Hepatocyte (in vitro differentiated cells): ENCODE data around the gene POLR2L.

Experiments used
- CTCF ChIP-seq: fragments of 200-600 bp; sonication (generic); IDR thresholded peaks from 2 replicates; pipeline ENCODE4 v1.5.1; 2016; ENCODE audit warnings: antibody characterized with exemption, mild to moderate bottlenecking; ENCODE audit not compliant: poor library complexity
- EZH2 ChIP-seq: fragments of 200-600 bp; sonication (generic); IDR thresholded peaks from 2 replicates; pipeline ENCODE4 v1.6.1; 2016; ENCODE audit warnings: antibody characterized with exemption, mild to moderate bottlenecking, borderline replicate concordance
- EZH2phosphoT487 ChIP-seq: fragments of 200-600 bp; sonication (generic); IDR thresholded peaks from one replicate; pipeline ENCODE4 v1.6.1; 2018; ENCODE audit warnings: antibody characterized with exemption, mild to moderate bottlenecking, low read depth, moderate library complexity; ENCODE audit not compliant: unreplicated experiment, severe bottlenecking

- TF ChIP-seq CTCF (no peak), EZH2 (no peak), EZH2phosphoT487 (no peak)
Observed at GRCh38 chr11:864898-865297, 22.6 kb upstream of the POLR2L start.
